Panc1 (cell line): ENCODE measurements around the gene GAPT. TPM values are rescaled to one million over a fixed set of nuclear protein-coding genes. Genes with fewer than 3 reads are reported as not detected.

Experiments
- ATAC-seq: fragments of 200-7000 bp; cut with Tn5 transposase; 2 replicates; pipeline ENCODE4 v1.9.1; 2020; ENCODE audit warnings: mild to moderate bottlenecking, moderate library complexity
- BruUV-seq: library from RNA; stranded (reverse); fragments of 400-500 nt; replicated peaks from 2 replicates; lab custom pipeline; 2021; lab: Mats Ljungman, UMichigan
- CTCF ChIA-PET: fragments of 300-600 bp; sonication (Branson Sonifier 250); formaldehyde crosslinking; loops from one replicate; lab custom pipeline; 2022; ENCODE audit warnings: antibody characterized with exemption; lab: Charles Lee
- POLR2A ChIA-PET: fragments of 300-600 bp; sonication (Branson Sonifier 250); formaldehyde crosslinking; loops from one replicate; lab custom pipeline; 2022; ENCODE audit warnings: antibody characterized with exemption; lab: Charles Lee
- DNase-seq: peaks from one replicate; pipeline ENCODE4 v3.0.0-alpha.2; 2010; ENCODE audit warnings: low read depth, low spot score
- H3K27ac ChIP-seq: 2 replicates; pipeline ENCODE4 v1.5.1; 2011; ENCODE audit warnings: mild to moderate bottlenecking, low read length, inconsistent platforms
- H3K27me3 ChIP-seq: fragments of 200-500 bp; sonication (Bioruptor generic); 2 replicates; pipeline ENCODE4 v1.6.0; 2014; ENCODE audit warnings: low read length, inconsistent platforms; ENCODE audit not compliant: control insufficient read depth, insufficient read depth
- H3K36me3 ChIP-seq: fragments of 200-500 bp; sonication (Bioruptor generic); 2 replicates; pipeline ENCODE4 v1.5.1; 2014; ENCODE audit warnings: inconsistent platforms, mild to moderate bottlenecking, low read length, moderate library complexity; ENCODE audit not compliant: control insufficient read depth, insufficient read depth
- H3K4me1 ChIP-seq: 2 replicates; pipeline ENCODE4 v1.5.1; 2011; ENCODE audit warnings: inconsistent platforms, mild to moderate bottlenecking, low read length, moderate library complexity; ENCODE audit not compliant: control insufficient read depth, insufficient read depth
- H3K4me3 ChIP-seq, 2 experiments: 2 replicates each; pipeline ENCODE4 v1.5.1; 2011 to 2012; ENCODE audit warnings: low read depth in 2 of 2, low read length in 2 of 2, mild to moderate bottlenecking in 2 of 2, inconsistent platforms in 1 of 2, moderate library complexity in 1 of 2
- H3K9me3 ChIP-seq: fragments of 200-500 bp; sonication (Bioruptor generic); 2 replicates; pipeline ENCODE4 v1.5.1; 2014; ENCODE audit warnings: low read depth, mild to moderate bottlenecking, inconsistent platforms, low read length, moderate library complexity; ENCODE audit not compliant: control insufficient read depth, insufficient read depth
- POLR2AphosphoS5 ChIP-seq: IDR thresholded peaks from 2 replicates; pipeline ENCODE4 v1.6.1; 2012; ENCODE audit warnings: mild to moderate bottlenecking, low read depth, low read length, moderate library complexity
- SIN3A ChIP-seq: IDR thresholded peaks from 2 replicates; pipeline ENCODE4 v1.6.1; 2012; ENCODE audit warnings: low read depth, mild to moderate bottlenecking, low read length, moderate library complexity, borderline replicate concordance; ENCODE audit not compliant: insufficient read depth
- TCF7L2 ChIP-seq: IDR thresholded peaks from 2 replicates; pipeline ENCODE4 v1.6.1; 2011; ENCODE audit warnings: mild to moderate bottlenecking, low read depth, low read length, inconsistent platforms
- in situ Hi-C: cut with HindIII; loops from 2 replicates; pipeline ENCODE4 v1.10.0; 2016; ENCODE audit warnings: low sequenced_read_pairs, low pct_unique_long_range_greater_than_20kb
- intact Hi-C: fragments of 100-400 bp; cut with micrococcal nuclease; formaldehyde crosslinking; loops from one replicate; pipeline ENCODE4 v1.10.0; 2022; ENCODE audit not compliant: unreplicated experiment
- total RNA-seq: library from RNA; stranded (reverse); gene quantifications from one replicate; pipeline ENCODE4 v1.2.1, GENCODE V29; 2021; ENCODE audit not compliant: unreplicated experiment
- TF ChIP-seq, protein P1 (sequence below), 2 experiments: IDR thresholded peaks; 2 replicates each; pipeline ENCODE4 v1.6.1; 2011 to 2012; ENCODE audit warnings: low read depth in 2 of 2, control low read depth in 1 of 2, low read length in 1 of 2, mild to moderate bottlenecking in 1 of 2, moderate library complexity in 1 of 2; ENCODE audit not compliant: insufficient read depth in 1 of 2
- TF ChIP-seq, protein P2 (sequence below): fragments of 450-650 bp; IDR thresholded peaks from 2 replicates; pipeline ENCODE4 v1.5.1; 2017; ENCODE audit warnings: mild to moderate bottlenecking

The GAPT gene
- total RNA-seq, 1 experiment from 2014 or later, result not detected

DNA sequence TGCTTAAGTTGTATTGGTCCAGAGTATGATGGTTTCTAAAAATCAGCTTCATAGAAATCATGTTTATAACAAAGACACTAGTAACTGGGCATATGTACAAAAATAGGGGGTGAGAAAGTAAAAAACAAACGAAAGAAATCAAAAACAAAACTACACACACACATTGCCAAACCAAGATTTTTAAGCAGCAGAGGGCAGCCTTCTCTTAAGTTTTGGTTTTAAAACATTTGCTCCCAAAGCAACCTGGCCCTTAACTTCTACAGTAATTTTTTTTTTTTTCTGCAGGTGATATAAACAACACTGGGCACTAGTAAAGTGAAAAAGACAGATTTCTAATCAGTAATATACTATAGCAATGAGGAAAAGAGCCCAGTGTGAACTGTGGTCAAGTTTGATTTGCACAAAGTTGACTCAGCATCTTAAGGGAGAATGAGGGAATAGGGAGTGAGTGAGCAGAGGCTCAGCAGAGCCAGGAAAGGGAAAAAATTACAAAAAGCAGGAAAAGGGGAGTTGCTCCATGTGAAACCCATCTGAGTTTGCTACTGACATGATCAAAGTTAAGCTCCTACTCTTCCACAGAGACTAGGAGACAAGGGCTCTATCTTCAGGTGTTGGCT lies 13.4 kb upstream of the GAPT start:
- BruUV-seq, result no TSS peak
- DNase-seq (no peak), ATAC-seq (no peak)
- in situ Hi-C loops (no loop called here), intact Hi-C loops (no loop called here)
- Histone ChIP-seq H3K4me3 (no peak overlapping the region), H3K9me3 (0 out of 2 replicates have a peak, but pooled peaks cover 2% of the 10 kb centered on the region), H3K27me3 (no peaks in the 10 kb centered on the region), H3K27ac (no peak overlapping the region), H3K4me1 (no peaks in the 10 kb centered on the region), H3K36me3 (no peaks in the 10 kb centered on the region)
- ChIA-PET POLR2A (interaction anchor here (0.7 kb wide), 1 partner anchor 526 kb away, joined by 4 read pairs; no protein-coding TSS in a partner anchor), CTCF (no interaction called here)
- no peak for TF ChIP-seq SIN3A
- TF ChIP-seq POLR2AphosphoS5, result no peak
- TF ChIP-seq, protein P1, sequence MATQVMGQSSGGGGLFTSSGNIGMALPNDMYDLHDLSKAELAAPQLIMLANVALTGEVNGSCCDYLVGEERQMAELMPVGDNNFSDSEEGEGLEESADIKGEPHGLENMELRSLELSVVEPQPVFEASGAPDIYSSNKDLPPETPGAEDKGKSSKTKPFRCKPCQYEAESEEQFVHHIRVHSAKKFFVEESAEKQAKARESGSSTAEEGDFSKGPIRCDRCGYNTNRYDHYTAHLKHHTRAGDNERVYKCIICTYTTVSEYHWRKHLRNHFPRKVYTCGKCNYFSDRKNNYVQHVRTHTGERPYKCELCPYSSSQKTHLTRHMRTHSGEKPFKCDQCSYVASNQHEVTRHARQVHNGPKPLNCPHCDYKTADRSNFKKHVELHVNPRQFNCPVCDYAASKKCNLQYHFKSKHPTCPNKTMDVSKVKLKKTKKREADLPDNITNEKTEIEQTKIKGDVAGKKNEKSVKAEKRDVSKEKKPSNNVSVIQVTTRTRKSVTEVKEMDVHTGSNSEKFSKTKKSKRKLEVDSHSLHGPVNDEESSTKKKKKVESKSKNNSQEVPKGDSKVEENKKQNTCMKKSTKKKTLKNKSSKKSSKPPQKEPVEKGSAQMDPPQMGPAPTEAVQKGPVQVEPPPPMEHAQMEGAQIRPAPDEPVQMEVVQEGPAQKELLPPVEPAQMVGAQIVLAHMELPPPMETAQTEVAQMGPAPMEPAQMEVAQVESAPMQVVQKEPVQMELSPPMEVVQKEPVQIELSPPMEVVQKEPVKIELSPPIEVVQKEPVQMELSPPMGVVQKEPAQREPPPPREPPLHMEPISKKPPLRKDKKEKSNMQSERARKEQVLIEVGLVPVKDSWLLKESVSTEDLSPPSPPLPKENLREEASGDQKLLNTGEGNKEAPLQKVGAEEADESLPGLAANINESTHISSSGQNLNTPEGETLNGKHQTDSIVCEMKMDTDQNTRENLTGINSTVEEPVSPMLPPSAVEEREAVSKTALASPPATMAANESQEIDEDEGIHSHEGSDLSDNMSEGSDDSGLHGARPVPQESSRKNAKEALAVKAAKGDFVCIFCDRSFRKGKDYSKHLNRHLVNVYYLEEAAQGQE (IDR thresholded peaks at IDR 0.05; ENCODE audit: insufficient read depth in 1 of 2, low read depth in 2 of 2, low read length in 1 of 2), result no peak
- TF ChIP-seq, protein P2, sequence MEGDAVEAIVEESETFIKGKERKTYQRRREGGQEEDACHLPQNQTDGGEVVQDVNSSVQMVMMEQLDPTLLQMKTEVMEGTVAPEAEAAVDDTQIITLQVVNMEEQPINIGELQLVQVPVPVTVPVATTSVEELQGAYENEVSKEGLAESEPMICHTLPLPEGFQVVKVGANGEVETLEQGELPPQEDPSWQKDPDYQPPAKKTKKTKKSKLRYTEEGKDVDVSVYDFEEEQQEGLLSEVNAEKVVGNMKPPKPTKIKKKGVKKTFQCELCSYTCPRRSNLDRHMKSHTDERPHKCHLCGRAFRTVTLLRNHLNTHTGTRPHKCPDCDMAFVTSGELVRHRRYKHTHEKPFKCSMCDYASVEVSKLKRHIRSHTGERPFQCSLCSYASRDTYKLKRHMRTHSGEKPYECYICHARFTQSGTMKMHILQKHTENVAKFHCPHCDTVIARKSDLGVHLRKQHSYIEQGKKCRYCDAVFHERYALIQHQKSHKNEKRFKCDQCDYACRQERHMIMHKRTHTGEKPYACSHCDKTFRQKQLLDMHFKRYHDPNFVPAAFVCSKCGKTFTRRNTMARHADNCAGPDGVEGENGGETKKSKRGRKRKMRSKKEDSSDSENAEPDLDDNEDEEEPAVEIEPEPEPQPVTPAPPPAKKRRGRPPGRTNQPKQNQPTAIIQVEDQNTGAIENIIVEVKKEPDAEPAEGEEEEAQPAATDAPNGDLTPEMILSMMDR, result peak; percentile 34; the same call in 1 of the 2 replicates
- no peak for TF ChIP-seq TCF7L2

DNA sequence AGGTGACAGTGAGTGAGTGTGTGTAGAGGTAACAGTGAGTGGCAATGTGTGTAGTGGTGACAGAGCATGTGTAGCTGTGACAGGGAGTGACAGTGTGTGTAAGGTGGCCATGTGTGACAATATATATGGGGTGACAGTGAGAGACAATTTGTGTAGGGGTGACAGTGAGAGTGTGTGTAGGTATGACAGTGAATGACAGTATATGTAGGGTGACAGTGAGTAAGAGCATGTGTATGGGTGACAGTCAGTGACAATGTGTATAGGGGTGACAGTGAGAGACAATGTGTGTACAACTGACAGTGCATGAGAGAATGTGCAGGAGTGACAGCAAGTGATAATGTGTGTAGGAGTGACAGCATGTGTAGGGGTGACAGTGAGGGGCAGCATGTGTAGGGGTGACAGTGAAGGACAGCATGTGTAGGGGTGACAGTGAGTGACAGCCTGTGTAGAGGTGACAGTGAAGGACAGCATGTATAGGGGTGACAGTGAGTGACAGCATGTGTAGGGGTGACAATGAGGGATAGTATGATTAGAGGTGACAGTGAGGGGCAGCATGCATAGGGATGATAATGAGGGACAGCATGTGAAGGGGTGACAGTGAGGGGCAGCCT lies 10.1 kb upstream of the GAPT start:
- ATAC-seq (no peak), DNase-seq (no peak)
- in situ Hi-C loops (no loop called here), intact Hi-C loops (no loop called here)
- Histone ChIP-seq H3K27ac (no peak overlapping the region), H3K4me3 (no peak overlapping the region), H3K4me1 (no peaks in the 10 kb centered on the region), H3K9me3 (no peaks in the 10 kb centered on the region), H3K27me3 (peaks cover 5% of the 10 kb centered on the region), H3K36me3 (no peaks in the 10 kb centered on the region)
- no TSS peak for BruUV-seq
- no peak for TF ChIP-seq POLR2AphosphoS5
- TF ChIP-seq SIN3A, result no peak
- no peak for TF ChIP-seq TCF7L2
- TF ChIP-seq, protein P2, result no peak
- TF ChIP-seq, protein P1 (IDR thresholded peaks at IDR 0.05; ENCODE audit: insufficient read depth in 1 of 2, low read depth in 2 of 2, low read length in 1 of 2), result no peak
- POLR2A ChIA-PET, result no interaction called here
- CTCF ChIA-PET, result no interaction called here
